Fibroblast of lung (primary cell): ENCODE data around the gene KCNH4. TPM values are rescaled to one million over a fixed set of nuclear protein-coding genes. Genes with fewer than 3 reads are reported as not detected.

Experiments used
- DNase-seq, 2 donors: peaks; one replicate each; pipeline versions ENCODE4 v3.0.0 to v3.0.0-alpha.2; 2010; ENCODE audit warnings: low read depth in 2 of 2
- H2AFZ ChIP-seq: 2 replicates; pipeline ENCODE4 v1.5.1; 2012; ENCODE audit warnings: low read length, control low read depth, inconsistent platforms
- H3K27ac ChIP-seq: 2 replicates; pipeline ENCODE4 v1.5.1; 2011; ENCODE audit warnings: low read length, control low read depth; ENCODE audit not compliant: insufficient read depth
- H3K27me3 ChIP-seq: 2 replicates; pipeline ENCODE4 v1.5.1; 2011; ENCODE audit warnings: mild to moderate bottlenecking, low read length; ENCODE audit not compliant: control insufficient read depth, insufficient read depth
- H3K36me3 ChIP-seq: 2 replicates; pipeline ENCODE4 v1.5.1; 2011; ENCODE audit warnings: low read length; ENCODE audit not compliant: control insufficient read depth, insufficient read depth
- H3K4me1 ChIP-seq: 2 replicates; pipeline ENCODE4 v1.5.1; 2011; ENCODE audit warnings: low read length; ENCODE audit not compliant: control insufficient read depth, insufficient read depth; ENCODE audit errors: extremely low read depth
- H3K4me2 ChIP-seq: 2 replicates; pipeline ENCODE4 v1.5.1; 2011; ENCODE audit warnings: low read length, control low read depth; ENCODE audit not compliant: insufficient read depth; ENCODE audit errors: extremely low read depth
- H3K4me3 ChIP-seq, 4 experiments: fragments of 200-600 bp in 1 of 4; sonication (generic) in 1 of 4; replicated peaks in 1 of 4; 2 replicates each; pipeline ENCODE4 v1.5.1; 2011 to 2016; ENCODE audit warnings: low read length in 4 of 4, low read depth in 3 of 4, mild to moderate bottlenecking in 3 of 4, control low read depth in 2 of 4, inconsistent platforms in 1 of 4, mixed read lengths in 1 of 4; ENCODE audit not compliant: insufficient read depth in 1 of 4; ENCODE audit errors: control extremely low read depth in 1 of 4
- H3K79me2 ChIP-seq: 2 replicates; pipeline ENCODE4 v1.5.1; 2012; ENCODE audit warnings: mild to moderate bottlenecking, low read length, inconsistent platforms; ENCODE audit not compliant: control insufficient read depth, insufficient read depth
- H3K9ac ChIP-seq: 2 replicates; pipeline ENCODE4 v1.5.1; 2011; ENCODE audit warnings: mild to moderate bottlenecking, low read length, control low read depth; ENCODE audit not compliant: insufficient read depth
- H3K9me3 ChIP-seq: 2 replicates; pipeline ENCODE4 v1.5.1; 2012; ENCODE audit warnings: low read depth, low read length; ENCODE audit not compliant: control insufficient read depth, insufficient read depth
- H4K20me1 ChIP-seq: 2 replicates; pipeline ENCODE4 v1.5.1; 2011; ENCODE audit warnings: low read length; ENCODE audit not compliant: control insufficient read depth, insufficient read depth; ENCODE audit errors: extremely low read depth
- EZH2 ChIP-seq: IDR thresholded peaks from 2 replicates; pipeline ENCODE4 v1.5.1; 2012; ENCODE audit warnings: low read length, control low read depth, mild to moderate bottlenecking; ENCODE audit errors: missing control alignments
- polyA plus RNA-seq, 2 donors: library from polyadenylated mRNA; depleted of rRNA in 1 of 2; stranded (reverse) in 1 of 2; unstranded in 1 of 2; fragments of >200 nt; gene quantifications; 2 replicates each; pipeline ENCODE4 v1.2.1, GENCODE V29; 2011 to 2012; ENCODE audit warnings: missing spikeins in 1 of 2
- total RNA-seq: library from RNA; depleted of rRNA; stranded (reverse); fragments of >200 nt; gene quantifications from 2 replicates; pipeline ENCODE4 v1.2.1, GENCODE V29; 2014
- TF ChIP-seq, protein P1 (sequence below), 2 donors: IDR thresholded peaks in 1 of 2; conservative IDR thresholded peaks in 1 of 2; 1 replicate in 1 of 2; 2 replicates in 1 of 2; pipeline ENCODE4 v1.5.1; 2011 to 2012; ENCODE audit warnings: low read length in 2 of 2, control low read depth in 1 of 2, inconsistent platforms in 1 of 2, low read depth in 1 of 2, mild to moderate bottlenecking in 1 of 2

The KCNH4 gene
- total and polyA plus RNA-seq, 2 donors (not counting 1 experiment from before 2014, with no cell fraction given) = 0.03 TPM; not detected in 1

DNA sequence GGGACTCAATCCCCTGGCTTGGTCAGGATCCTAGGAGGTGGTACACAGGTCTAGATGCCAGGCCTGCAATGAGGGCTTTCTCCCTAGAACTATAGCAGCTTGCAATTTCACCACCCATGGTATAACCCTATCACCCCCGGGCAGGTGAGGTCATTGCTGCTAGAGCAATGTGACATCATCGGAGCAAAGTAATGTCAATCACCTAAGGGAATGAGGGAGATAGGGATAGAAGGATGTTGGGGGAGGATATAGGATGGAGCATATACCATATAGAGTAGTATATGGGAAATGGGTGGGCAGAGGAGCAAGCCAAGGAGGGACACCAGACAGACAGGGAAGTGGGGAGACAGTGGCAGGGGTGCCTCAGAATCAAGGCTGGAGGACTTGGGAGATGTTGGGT, 3.3 kb downstream of the KCNH4 start:
- no peaks in the 10 kb centered on the region for H3K4me1 ChIP-seq

DNA sequence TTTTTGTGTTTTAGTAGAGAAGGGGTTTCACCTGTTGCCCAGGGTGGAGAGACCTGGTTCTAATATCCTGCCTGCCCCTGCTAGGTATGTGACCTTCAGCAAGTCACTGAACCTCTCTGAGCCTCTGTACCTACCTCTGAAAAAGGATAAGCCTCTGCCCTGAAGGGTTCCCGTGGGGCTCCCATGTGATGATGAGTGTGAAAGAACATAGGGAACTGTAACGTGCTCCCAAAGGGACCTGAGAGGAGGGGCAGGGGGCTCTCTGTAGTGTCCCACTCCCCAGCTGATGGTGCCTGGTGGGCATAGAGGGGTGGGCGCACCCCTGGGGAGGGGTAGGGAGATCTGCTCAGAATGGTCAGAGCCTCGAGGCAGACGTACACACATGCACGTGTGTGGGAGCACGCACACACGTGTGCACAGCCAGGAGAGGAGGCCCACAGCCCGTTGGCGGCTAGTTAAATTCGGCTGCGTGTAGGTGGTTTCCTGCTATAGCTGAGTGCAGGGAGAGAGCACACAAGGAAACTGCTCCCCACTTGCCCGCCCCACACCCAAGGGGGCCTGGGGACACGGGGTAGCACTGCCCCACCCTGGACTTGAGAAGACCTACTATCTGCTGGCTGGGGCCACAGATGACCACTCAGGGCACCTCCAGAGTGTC, 6.7 kb downstream of the KCNH4 start:
- H3K27me3 ChIP-seq = peaks cover 15% of the 10 kb centered on the region
- H3K79me2 ChIP-seq = no peaks in the 10 kb centered on the region
- no peak overlapping the region for H3K4me2 ChIP-seq
- H3K4me3 ChIP-seq = no peak overlapping the region
- H3K27ac ChIP-seq = no peak overlapping the region
- no peaks in the 10 kb centered on the region for H3K4me1 ChIP-seq
- no peaks in the 10 kb centered on the region for H4K20me1 ChIP-seq
- H3K9me3 ChIP-seq = no peaks in the 10 kb centered on the region
- no peak for DNase-seq
- no peak overlapping the region for H3K9ac ChIP-seq
- H3K36me3 ChIP-seq = no peaks in the 10 kb centered on the region
- no peak overlapping the region for H2AFZ ChIP-seq
- TF ChIP-seq, protein P1, sequence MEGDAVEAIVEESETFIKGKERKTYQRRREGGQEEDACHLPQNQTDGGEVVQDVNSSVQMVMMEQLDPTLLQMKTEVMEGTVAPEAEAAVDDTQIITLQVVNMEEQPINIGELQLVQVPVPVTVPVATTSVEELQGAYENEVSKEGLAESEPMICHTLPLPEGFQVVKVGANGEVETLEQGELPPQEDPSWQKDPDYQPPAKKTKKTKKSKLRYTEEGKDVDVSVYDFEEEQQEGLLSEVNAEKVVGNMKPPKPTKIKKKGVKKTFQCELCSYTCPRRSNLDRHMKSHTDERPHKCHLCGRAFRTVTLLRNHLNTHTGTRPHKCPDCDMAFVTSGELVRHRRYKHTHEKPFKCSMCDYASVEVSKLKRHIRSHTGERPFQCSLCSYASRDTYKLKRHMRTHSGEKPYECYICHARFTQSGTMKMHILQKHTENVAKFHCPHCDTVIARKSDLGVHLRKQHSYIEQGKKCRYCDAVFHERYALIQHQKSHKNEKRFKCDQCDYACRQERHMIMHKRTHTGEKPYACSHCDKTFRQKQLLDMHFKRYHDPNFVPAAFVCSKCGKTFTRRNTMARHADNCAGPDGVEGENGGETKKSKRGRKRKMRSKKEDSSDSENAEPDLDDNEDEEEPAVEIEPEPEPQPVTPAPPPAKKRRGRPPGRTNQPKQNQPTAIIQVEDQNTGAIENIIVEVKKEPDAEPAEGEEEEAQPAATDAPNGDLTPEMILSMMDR (conservative IDR thresholded peaks at IDR 0.05 in 1 of 2, IDR thresholded peaks at IDR 0.05 in 1 of 2; ENCODE audit: low read depth in 1 of 2, low read length in 2 of 2) = no peak
- TF ChIP-seq EZH2 = no peak

More for the DNA sequence above, 3.3 kb downstream of the KCNH4 start:
- Histone ChIP-seq H3K9ac (no peak overlapping the region), H4K20me1 (no peaks in the 10 kb centered on the region), H3K27me3 (peaks cover 28% of the 10 kb centered on the region), H3K9me3 (no peaks in the 10 kb centered on the region), H3K4me3 (no peak overlapping the region), H3K36me3 (no peaks in the 10 kb centered on the region), H2AFZ (no peak overlapping the region), H3K27ac (no peak overlapping the region), H3K79me2 (no peaks in the 10 kb centered on the region), H3K4me2 (no peak overlapping the region)
- no peak for DNase-seq
- TF ChIP-seq, protein P1 (conservative IDR thresholded peaks at IDR 0.05 in 1 of 2, IDR thresholded peaks at IDR 0.05 in 1 of 2; ENCODE audit: low read depth in 1 of 2, low read length in 2 of 2) = no peak
- TF ChIP-seq EZH2 = no peak

DNA sequence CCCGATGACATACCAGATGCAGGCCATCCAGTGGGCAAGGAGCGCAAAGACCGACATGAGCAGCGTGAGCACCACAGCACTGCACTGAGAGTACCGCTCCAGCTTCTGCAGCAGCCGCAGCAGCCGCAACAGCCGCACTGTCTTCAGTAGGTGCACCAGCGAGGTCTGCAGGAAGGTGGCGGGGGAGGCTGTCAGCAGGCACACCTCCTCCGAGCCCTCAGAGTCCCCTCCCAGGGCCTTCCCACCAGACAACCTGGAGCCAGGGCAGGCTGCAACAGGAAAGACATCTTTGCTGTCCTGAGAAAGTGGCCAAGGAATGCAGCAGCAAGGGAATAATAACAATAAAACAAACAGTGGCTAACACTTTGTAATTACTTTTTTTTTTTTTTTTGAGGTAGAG, 9.1 kb downstream of the KCNH4 start:
- TF ChIP-seq, protein P1 (conservative IDR thresholded peaks at IDR 0.05 in 1 of 2, IDR thresholded peaks at IDR 0.05 in 1 of 2; ENCODE audit: low read depth in 1 of 2, low read length in 2 of 2) = no peak
- TF ChIP-seq EZH2 = no peak
- no peaks in the 10 kb centered on the region for H3K4me1 ChIP-seq

More for the DNA sequence above, 9.1 kb downstream of the KCNH4 start:
- no peaks in the 10 kb centered on the region for H3K9me3 ChIP-seq
- H3K4me3 ChIP-seq = no peak overlapping the region
- no peak overlapping the region for H3K27ac ChIP-seq
- no peaks in the 10 kb centered on the region for H4K20me1 ChIP-seq
- H3K27me3 ChIP-seq = peaks cover 11% of the 10 kb centered on the region
- H3K36me3 ChIP-seq = no peaks in the 10 kb centered on the region
- no peak overlapping the region for H3K9ac ChIP-seq
- no peak overlapping the region for H3K4me2 ChIP-seq
- no peak overlapping the region for H2AFZ ChIP-seq
- no peaks in the 10 kb centered on the region for H3K79me2 ChIP-seq
- no peak for DNase-seq
